K562 (cell line): ENCODE data around the gene SLC6A4. TPM values are rescaled to one million over a fixed set of nuclear protein-coding genes. Genes with fewer than 3 reads are reported as not detected.

Experiments
- ARNT ChIP-seq, 2 experiments: fragments of 450-650 bp; IDR thresholded peaks; 2 replicates each; pipeline ENCODE4 v1.6.1; 2016; ENCODE audit warnings: mild to moderate bottlenecking in 1 of 2
- BACH1 ChIP-seq: fragments of 200-800 bp; sonication (Bioruptor generic); IDR thresholded peaks from 2 replicates; pipeline ENCODE4 v1.6.1; 2016; ENCODE audit warnings: missing genetic modification characterization, missing compliant biosample characterization
- CBX3 ChIP-seq, 2 experiments: IDR thresholded peaks; 1 replicate in 1 of 2; 2 replicates in 1 of 2; pipeline ENCODE4 v1.6.1; 2012; ENCODE audit warnings: inconsistent platforms in 2 of 2, low read length in 2 of 2, borderline replicate concordance in 1 of 2, control low read depth in 1 of 2
- CREBBP ChIP-seq: IDR thresholded peaks from one replicate; pipeline ENCODE4 v1.6.1; 2012; ENCODE audit warnings: low read depth, mild to moderate bottlenecking, control low read depth, inconsistent platforms, low read length
- HSF4 ChIP-seq: fragments of 250-450 bp; sonication (Bioruptor Pico); IDR thresholded peaks from 2 replicates; pipeline ENCODE4 v2.1.2; 2022; ENCODE audit warnings: mild to moderate bottlenecking, moderate library complexity, borderline replicate concordance
- PHB ChIP-seq: fragments of 250-450 bp; sonication (Bioruptor Pico); IDR thresholded peaks from 2 replicates; pipeline ENCODE4 v1.5.0; 2021
- SOX6 ChIP-seq: fragments of 450-650 bp; IDR thresholded peaks from 2 replicates; pipeline ENCODE4 v1.6.1; 2014; ENCODE audit warnings: mild to moderate bottlenecking
- ZNF583 ChIP-seq: fragments of 250-450 bp; sonication (Bioruptor Pico); IDR thresholded peaks from 2 replicates; pipeline ENCODE4 v1.4.0; 2020
- ZNF644 ChIP-seq: fragments of 200-800 bp; sonication (Bioruptor generic); IDR thresholded peaks from 2 replicates; pipeline ENCODE4 v1.6.1; 2016; ENCODE audit warnings: low read depth, missing genetic modification characterization, missing compliant biosample characterization
- polyA plus RNA-seq, 8 experiments: library from polyadenylated mRNA; depleted of rRNA in 4 of 8; stranded (reverse) in 5 of 8; unstranded in 3 of 8; fragments of >200 nt; fragmentation: Nextera tagmentation in 2 of 8; fragmentation: Illumina TruSeq in 1 of 8; extraction: Ambion mirVana in 2 of 8; extraction: Trizol in 1 of 8; gene quantifications; 2 replicates each; pipeline versions ENCODE4 v1.2.1 to v1.2.3, GENCODE V29; 2011 to 2014; ENCODE audit warnings: inconsistent platforms in 1 of 8, missing spikeins in 1 of 8
- total RNA-seq, 7 experiments: library from RNA; depleted of rRNA in 6 of 7; stranded (reverse); fragments of >200 nt in 6 of 7; fragmentation: Illumina TruSeq in 2 of 7; extraction: Trizol in 2 of 7; gene quantifications; 2 replicates each; pipeline versions ENCODE4 v1.2.1 to v1.2.3, GENCODE V29; 2011 to 2021; ENCODE audit warnings: low replicate concordance in 1 of 7
- TF ChIP-seq, protein P1 (sequence below): fragments of 450-650 bp; IDR thresholded peaks from 2 replicates; pipeline ENCODE4 v1.6.1; 2016; ENCODE audit warnings: low read depth
- TF ChIP-seq, protein P2 (sequence below): sonication (generic); formaldehyde crosslinking; IDR thresholded peaks from 2 replicates; pipeline ENCODE4 v1.8.0; 2022; ENCODE audit warnings: missing genetic modification reagents, mild to moderate bottlenecking, borderline replicate concordance
- TF ChIP-seq, protein P3 (sequence below), 2 experiments: fragments of 450-650 bp; conservative IDR thresholded peaks; 2 replicates each; pipeline ENCODE4 v1.6.1; 2017; ENCODE audit warnings: mild to moderate bottlenecking in 2 of 2, moderate library complexity in 2 of 2

Gene SLC6A4
- total and polyA plus RNA-seq, 9 of the 15 experiments (the other 6 are each of a cell fraction or from before 2014, with no cell fraction given), result 0.05 to 0.09 (median 0.07) TPM; not detected in 6

DNA sequence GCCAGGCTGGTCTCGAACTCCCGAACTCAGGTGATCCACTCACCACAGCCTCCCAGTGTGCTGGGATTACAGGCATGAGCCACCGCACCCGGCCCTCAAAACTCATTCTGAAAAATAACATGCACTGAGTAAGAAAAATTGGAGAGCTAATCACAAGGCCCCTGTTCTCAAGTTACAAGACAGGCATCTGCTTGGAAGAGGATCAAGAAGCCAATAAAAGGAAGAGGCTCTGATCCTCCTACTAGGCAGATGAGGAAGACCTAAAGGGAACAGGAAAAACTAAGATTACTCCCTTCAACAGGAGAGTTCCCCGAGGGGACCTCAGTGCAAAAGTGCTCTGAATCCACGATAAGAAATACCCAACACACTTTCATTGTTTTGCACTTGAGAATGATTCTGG is 37.9 kb upstream of the SLC6A4 start (continued):
- no peak for TF ChIP-seq ARNT (IDR thresholded peaks at IDR 0.05)
- TF ChIP-seq, protein P1, sequence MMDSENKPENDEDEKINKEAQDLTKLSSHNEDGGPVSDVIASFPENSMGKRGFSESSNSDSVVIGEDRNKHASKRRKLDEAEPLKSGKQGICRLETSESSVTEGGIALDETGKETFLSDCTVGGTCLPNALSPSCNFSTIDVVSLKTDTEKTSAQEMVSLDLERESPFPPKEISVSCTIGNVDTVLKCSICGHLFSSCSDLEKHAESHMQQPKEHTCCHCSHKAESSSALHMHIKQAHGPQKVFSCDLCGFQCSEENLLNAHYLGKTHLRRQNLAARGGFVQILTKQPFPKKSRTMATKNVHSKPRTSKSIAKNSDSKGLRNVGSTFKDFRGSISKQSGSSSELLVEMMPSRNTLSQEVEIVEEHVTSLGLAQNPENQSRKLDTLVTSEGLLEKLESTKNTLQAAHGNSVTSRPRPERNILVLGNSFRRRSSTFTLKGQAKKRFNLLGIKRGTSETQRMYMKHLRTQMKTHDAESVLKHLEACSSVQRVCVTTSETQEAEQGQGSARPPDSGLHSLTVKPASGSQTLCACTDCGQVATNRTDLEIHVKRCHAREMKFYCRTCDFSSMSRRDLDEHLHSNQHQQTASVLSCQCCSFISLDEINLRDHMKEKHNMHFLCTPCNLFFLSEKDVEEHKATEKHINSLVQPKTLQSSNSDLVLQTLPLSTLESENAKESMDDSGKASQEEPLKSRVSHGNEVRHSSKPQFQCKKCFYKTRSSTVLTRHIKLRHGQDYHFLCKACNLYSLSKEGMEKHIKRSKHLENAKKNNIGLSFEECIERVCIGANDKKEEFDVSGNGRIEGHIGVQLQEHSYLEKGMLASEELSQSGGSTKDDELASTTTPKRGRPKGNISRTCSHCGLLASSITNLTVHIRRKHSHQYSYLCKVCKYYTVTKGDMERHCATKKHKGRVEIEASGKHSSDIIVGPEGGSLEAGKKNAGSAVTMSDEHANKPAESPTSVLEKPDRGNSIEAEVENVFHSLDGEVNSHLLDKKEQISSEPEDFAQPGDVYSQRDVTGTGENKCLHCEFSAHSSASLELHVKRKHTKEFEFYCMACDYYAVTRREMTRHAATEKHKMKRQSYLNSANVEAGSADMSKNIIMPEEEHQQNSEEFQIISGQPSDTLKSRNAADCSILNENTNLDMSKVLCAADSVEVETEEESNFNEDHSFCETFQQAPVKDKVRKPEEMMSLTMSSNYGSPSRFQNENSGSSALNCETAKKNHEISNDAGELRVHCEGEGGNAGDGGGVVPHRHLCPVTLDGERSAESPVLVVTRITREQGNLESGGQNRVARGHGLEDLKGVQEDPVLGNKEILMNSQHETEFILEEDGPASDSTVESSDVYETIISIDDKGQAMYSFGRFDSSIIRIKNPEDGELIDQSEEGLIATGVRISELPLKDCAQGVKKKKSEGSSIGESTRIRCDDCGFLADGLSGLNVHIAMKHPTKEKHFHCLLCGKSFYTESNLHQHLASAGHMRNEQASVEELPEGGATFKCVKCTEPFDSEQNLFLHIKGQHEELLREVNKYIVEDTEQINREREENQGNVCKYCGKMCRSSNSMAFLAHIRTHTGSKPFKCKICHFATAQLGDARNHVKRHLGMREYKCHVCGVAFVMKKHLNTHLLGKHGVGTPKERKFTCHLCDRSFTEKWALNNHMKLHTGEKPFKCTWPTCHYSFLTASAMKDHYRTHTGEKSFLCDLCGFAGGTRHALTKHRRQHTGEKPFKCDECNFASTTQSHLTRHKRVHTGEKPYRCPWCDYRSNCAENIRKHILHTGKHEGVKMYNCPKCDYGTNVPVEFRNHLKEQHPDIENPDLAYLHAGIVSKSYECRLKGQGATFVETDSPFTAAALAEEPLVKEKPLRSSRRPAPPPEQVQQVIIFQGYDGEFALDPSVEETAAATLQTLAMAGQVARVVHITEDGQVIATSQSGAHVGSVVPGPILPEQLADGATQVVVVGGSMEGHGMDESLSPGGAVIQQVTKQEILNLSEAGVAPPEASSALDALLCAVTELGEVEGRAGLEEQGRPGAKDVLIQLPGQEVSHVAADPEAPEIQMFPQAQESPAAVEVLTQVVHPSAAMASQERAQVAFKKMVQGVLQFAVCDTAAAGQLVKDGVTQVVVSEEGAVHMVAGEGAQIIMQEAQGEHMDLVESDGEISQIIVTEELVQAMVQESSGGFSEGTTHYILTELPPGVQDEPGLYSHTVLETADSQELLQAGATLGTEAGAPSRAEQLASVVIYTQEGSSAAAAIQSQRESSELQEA, result no peak
- no peak for TF ChIP-seq HSF4
- no peak for TF ChIP-seq ZNF644 (tag)
- TF ChIP-seq CREBBP, result no peak
- TF ChIP-seq, protein P2, sequence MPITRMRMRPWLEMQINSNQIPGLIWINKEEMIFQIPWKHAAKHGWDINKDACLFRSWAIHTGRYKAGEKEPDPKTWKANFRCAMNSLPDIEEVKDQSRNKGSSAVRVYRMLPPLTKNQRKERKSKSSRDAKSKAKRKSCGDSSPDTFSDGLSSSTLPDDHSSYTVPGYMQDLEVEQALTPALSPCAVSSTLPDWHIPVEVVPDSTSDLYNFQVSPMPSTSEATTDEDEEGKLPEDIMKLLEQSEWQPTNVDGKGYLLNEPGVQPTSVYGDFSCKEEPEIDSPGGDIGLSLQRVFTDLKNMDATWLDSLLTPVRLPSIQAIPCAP (CRISPR knock-in tag), result no peak
- TF ChIP-seq BACH1 (tag), result no peak
- no peak for TF ChIP-seq PHB (CRISPR knock-in tag)
- TF ChIP-seq, protein P3, sequence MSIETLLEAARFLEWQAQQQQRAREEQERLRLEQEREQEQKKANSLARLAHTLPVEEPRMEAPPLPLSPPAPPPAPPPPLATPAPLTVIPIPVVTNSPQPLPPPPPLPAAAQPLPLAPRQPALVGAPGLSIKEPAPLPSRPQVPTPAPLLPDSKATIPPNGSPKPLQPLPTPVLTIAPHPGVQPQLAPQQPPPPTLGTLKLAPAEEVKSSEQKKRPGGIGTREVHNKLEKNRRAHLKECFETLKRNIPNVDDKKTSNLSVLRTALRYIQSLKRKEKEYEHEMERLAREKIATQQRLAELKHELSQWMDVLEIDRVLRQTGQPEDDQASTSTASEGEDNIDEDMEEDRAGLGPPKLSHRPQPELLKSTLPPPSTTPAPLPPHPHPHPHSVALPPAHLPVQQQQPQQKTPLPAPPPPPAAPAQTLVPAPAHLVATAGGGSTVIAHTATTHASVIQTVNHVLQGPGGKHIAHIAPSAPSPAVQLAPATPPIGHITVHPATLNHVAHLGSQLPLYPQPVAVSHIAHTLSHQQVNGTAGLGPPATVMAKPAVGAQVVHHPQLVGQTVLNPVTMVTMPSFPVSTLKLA (conservative IDR thresholded peaks at IDR 0.05), result no peak
- TF ChIP-seq CBX3 (IDR thresholded peaks at IDR 0.05; ENCODE audit: borderline replicate concordance in 1 of 2, low read length in 2 of 2), result no peak
- no peak for TF ChIP-seq ZNF583 (CRISPR knock-in tag)
- no peak for TF ChIP-seq SOX6
